Superior temporal gyrus (tissue), 1 donor: ENCODE measurements around the gene TCP11L2.
"Not testable (repeated sequence)": the region's sequence is repeated elsewhere in the genome, so short reads cannot be mapped to it uniquely, and the experiment has no call there.

ENCODE experiments used
- DNase-seq: peaks from one replicate; pipeline ENCODE4 v3.0.0-alpha.2; 2016; ENCODE audit errors: extremely low spot score

The TCP11L2 gene

GRCh38 chr12:106343214-106343528, 40.6 kb downstream of the TCP11L2 start:
- DNase-seq: no peak

- DNase-seq: no peak
Measured at GRCh38 chr12:106344131-106344530, 41.6 kb downstream of the TCP11L2 start.

DNA sequence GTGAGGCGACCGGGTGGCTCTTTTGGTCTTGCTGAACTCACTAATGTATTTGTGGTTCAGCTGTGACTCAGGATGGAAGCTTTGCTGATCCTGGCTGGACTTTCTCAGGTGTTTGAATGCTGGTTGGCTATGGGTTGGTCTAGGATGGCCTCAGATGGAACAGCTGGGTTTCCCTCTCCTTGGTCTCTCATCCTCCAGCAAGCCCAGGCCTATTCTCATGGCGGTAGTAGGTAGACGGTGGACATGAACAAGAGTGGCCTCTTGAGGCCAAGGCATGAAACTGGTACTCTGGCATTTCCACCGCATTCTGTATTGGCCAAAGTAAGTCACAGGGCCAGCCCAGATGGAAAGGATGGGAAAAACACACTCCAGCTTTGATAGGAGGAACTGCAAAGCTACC, 43.2 kb downstream of the TCP11L2 start:
- peak; percentile 75 for DNase-seq

- DNase-seq: no peak
Measured at GRCh38 chr12:106348411-106348810, 45.9 kb downstream of the TCP11L2 start.

DNA sequence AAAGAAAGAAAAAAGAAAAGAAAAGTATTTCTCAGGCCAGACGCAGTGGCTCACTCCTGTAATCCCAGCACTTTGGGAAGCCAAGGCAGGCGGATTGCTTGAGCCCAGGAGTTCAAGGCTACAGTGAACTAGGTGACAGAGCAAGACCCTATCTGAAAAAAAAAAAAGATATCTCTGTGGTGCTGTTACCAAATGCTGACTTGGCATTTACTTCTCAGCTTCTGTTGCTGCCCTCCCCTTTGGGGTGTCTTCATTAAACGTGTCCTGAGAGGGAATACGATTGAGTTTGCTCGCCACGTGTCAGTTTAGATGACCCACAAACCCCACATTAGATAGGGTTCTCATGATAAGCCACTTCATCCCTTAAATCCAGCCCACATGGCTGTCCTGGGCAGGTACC, 50.6 kb downstream of the TCP11L2 start:
- DNase-seq: no peak

DNA sequence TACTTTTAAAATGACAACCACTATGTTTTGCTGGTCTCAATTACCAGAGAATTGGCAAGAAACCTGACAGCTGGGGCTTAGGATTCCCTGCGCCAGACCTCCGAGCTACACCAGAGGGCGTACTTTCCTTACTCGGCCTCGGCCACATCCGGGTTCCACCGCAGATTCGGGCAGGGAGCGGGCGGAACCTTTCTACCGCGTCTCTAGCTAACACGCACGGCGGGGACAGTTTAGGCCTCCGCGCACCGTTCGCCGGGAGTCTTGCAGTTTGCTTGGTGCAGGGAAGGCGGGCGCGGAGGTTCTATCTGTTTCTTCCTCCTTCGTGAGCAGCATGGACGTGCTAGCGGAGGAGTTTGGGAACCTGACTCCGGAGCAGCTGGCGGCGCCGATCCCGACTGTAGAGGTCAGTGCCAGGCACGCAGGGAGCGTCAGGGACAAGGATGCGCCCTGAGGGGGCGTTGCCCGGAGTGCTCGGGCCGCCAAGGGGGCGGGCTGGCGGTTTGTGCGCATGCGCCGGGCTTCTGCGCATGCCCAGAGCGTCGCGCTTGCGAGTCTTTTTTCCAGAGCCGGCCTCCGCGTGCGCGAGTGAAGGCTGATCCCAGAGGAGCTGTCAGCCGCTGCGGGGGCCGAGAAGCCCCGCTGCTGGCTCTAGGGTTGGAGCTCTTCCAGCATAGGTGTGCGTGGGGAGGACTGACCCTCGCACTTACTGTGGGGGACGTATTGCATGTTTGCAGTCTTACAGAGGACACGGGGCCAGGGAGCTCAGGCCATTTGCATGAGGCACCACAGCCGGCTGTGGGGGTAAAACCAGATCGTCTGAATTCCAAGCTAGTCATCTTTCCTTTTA, 55.2 kb downstream of the TCP11L2 start, which contains the start of gene POLR3B:
Gene POLR3B (plus strand): TSS at position 200 of the 847 bp plus-strand sequence. CDS start 132 bp downstream, at position 332.
- DNase-seq: peak; percentile 98

- DNase-seq: no peak
Measured at GRCh38 chr12:106358396-106359241, 56.1 kb downstream of the TCP11L2 start.

DNA sequence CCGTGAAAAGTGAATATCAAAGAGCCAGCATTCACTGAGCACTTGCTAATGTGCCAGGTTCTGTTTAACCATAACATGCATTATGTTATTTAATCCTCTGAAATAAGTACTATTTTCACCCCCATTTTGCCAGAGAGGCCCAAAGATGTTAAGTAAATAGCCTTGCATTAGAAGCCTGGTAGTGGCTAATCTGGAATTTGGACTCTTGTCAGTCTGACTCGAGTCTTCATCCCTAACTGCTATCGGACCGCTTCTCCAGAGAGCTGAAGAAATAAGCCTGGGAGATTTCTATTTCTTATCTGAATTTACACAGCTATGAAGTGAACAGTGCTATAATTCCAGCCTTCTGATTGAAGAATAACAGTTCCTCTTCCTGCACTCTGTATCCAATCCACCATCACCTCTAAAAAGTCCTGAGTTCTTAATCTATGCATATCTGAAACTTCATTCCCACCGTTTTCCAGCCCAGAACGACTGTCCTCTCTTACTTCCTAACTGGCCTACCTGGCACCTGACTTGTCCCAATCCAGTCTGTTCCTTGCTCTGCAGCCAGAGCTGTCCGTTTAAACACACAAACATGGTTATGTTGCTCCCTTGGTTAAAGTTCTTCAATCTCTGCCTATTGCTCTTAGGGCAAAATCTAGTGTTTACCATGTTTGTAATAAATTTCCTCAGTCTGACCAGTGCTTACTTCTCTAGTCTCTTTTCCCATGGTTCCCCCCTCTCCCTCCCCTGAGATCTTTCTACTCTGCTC, 57.3 kb downstream of the TCP11L2 start:
- DNase-seq: no peak

DNA sequence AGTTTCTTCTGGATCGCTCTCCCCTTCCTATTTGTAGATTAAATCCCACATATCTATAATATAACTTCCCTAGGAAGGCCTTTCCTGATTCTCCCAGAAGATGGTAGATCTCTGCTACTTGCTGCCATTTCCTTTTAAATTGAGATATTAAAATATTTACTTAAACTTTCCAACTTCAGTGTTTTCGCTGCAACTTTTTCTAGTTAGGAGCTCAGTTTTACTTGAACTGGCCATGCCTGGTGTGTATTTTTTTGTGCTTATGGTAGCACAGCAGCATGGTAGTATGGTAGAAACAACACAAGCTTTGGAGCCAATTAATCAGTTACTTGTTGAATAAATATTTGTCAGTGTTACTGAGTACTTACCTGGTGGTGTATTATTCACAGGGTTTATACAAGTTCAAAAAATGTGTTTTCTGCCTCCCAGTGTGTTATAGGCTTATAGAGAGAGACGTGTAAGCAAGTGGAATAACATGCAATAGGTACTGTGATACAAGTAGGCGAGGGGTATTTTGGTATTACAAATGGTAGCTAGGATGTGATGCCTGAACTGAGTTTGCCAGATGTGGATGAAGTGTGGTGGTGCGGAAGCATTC, 58.0 kb downstream of the TCP11L2 start:
- no peak for DNase-seq

DNA sequence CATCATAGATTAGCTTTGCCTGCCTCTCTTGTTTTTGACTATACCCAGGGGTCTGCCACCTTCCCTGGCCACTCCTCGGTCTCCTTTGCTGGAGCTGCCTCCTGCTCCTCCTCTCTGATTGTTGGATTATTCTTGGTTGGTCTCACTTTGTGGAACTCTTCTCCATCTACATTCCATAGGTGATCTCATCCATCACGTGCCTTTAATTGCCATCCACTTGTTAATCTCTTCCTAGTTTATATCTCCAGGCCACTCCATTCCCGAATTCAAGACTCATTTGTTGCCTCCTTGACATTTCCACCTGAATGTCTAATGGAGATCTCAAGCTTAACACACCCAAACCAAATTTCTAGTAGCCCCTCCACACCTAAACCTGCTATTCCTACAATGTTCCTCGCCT, 60.4 kb downstream of the TCP11L2 start:
- DNase-seq: no peak

GRCh38 chr12:106364261-106364660, 61.7 kb downstream of the TCP11L2 start:
- DNase-seq: no peak

DNA sequence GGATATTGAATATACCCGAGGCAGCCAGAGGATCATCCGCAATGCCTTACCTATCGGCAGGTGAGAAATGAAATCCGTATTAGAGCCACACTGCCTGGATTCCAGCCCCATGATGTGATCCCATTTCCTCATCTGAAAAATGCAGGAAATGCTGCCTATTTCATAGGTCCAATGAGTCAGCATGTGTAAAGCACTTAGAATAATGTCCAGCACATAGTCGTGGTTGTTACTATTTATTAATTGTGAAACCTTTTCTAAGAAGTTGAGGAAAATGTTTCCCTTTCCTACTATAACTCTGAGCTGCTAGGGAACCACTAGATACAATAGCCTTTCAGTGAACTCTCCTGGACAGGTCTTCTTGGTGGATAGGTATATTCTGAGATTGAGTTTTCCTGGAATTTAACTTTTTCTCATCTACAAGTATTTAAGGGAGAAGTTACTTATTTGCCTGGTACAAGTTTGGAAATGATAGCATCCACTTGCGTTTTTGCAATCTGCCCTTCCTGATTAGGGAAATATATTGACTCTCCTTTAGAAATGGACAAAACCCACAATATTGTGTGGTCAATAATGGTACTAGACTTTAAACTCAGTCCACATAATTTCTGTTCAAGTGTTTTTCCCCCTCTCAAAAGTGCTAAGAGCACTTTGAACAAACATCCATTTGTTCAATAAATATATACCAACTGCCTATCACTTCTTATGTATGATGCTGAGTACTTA, 67.3 kb downstream of the TCP11L2 start:
- no peak for DNase-seq

- DNase-seq: no peak
Measured at GRCh38 chr12:106378788-106379187, 76.3 kb downstream of the TCP11L2 start.

DNA sequence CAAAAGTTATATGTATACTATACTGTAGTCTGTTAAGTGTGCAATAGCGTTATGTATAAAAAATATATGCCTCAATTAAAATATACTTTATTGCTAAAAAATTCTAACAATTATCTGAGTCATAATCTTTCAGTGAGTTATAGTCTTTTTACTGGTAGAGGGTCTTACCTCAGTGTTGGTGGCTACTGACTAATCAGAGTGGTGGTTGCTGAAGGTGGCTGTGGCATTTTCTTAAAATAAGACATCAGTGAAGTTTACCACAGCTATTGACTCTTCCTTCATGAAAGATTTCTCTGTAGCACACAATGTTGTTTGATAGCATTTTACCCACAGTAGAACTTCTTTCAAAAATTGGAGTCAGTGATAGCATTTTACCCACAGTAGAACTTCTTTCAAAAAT, 78.4 kb downstream of the TCP11L2 start:
- no peak for DNase-seq

GRCh38 chr12:106381866-106382265, 79.3 kb downstream of the TCP11L2 start:
- DNase-seq: not testable (repeated sequence)

DNA sequence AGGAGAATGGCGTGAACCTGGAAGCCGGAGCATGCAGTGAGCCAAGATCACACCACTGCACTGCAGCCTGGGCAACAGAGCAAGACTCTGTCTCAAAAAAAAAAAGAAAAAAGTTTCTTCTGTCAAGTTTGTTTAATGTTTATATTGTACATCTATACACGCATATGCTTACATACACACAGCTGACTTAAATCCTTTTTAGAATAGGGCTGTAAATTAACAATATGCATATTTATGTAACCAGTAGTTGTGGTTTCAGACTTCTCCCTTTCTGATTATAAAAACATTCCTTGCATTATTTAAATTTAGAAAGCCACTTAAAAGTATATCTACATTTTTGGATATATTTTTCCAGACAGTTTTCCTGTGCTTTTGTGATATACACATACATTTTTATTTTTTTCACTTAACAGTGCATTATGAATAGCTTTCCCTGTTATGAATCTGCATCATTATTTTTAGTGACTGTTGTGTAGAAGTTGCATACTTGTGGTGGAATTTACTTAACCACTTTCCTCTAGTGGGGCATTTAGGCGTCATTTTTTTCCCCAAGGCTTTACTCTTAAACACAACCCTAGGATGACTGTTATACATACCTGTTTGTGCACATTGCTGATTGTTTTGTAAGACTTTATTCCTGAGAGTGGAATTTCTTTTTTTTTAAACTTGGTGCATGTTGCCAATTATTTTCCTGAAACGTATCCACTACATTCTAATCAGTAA, 84.4 kb downstream of the TCP11L2 start:
- DNase-seq: no peak

GRCh38 chr12:106387848-106388377, 85.4 kb downstream of the TCP11L2 start:
- no peak for DNase-seq

DNA sequence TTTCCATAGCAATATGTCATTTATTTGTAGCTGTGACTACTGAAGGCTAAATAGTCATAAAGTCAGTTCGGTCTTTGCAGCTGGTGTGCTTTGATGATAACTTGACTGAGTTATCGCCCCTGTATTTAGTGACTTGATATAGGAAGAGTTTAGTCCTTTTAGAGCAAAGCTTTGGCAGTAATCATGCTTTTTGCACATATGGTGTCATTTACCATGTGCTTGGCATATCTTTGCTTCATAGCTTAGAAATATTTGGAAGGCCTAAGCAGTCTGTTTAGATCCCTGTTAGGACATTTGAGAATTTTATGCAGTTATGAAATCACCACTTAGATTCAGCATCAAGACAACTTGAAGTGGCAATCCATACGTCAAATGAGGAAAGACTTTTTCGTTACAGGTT, 86.6 kb downstream of the TCP11L2 start:
- no peak for DNase-seq

GRCh38 chr12:106392759-106393158, 90.2 kb downstream of the TCP11L2 start:
- DNase-seq: no peak
